Endothelial cell (in vitro differentiated cells): Measurements from ENCODE around the gene GH2. TPM values are rescaled to one million over a fixed set of nuclear protein-coding genes. Genes with fewer than 3 reads are reported as not detected.

Experiments
- DNase-seq: peaks from one replicate; pipeline ENCODE4 v3.0.0; 2021; ENCODE audit warnings: low spot score
- H3K27ac Mint-ChIP-seq: one replicate; pipeline ENCODE4 v1.8.0; 2021; ENCODE audit warnings: mixed read lengths, inconsistent platforms; ENCODE audit not compliant: unreplicated experiment
- H3K27me3 Mint-ChIP-seq: one replicate; pipeline ENCODE4 v1.8.0; 2021; ENCODE audit warnings: mild to moderate bottlenecking, moderate library complexity, mixed read lengths, inconsistent platforms; ENCODE audit not compliant: unreplicated experiment
- H3K36me3 Mint-ChIP-seq: one replicate; pipeline ENCODE4 v1.8.0; 2021; ENCODE audit warnings: mild to moderate bottlenecking, low read depth, mixed read lengths, inconsistent platforms; ENCODE audit not compliant: unreplicated experiment
- H3K4me1 Mint-ChIP-seq: one replicate; pipeline ENCODE4 v1.8.0; 2021; ENCODE audit warnings: mild to moderate bottlenecking, mixed read lengths, inconsistent platforms; ENCODE audit not compliant: unreplicated experiment
- H3K4me3 Mint-ChIP-seq: one replicate; pipeline ENCODE4 v1.8.0; 2021; ENCODE audit warnings: mild to moderate bottlenecking, mixed read lengths, inconsistent platforms; ENCODE audit not compliant: unreplicated experiment
- H3K9me3 Mint-ChIP-seq: one replicate; pipeline ENCODE4 v1.8.0; 2021; ENCODE audit warnings: mixed read lengths, inconsistent platforms; ENCODE audit not compliant: unreplicated experiment
- CTCF ChIP-seq: fragments of 200-600 bp; sonication (generic); IDR thresholded peaks from one replicate; pipeline ENCODE4 v1.5.0; 2021; ENCODE audit warnings: antibody characterized with exemption; ENCODE audit not compliant: unreplicated experiment
- total RNA-seq: library from RNA; stranded (reverse); fragmentation: NEBNext Ultra II Directional; extraction: Animal tissue kit (Norgen Biotek cat#: 25700); gene quantifications from one replicate; pipeline ENCODE4 v1.2.1, GENCODE V29; 2021; ENCODE audit not compliant: unreplicated experiment

The GH2 gene
- total RNA-seq, 1 donor from 2014 or later, result not detected

- Mint-ChIP-seq H3K4me1 (peaks cover 26% of the 10 kb centered on the region), H3K4me3 (no peak overlapping the region), H3K27ac (no peak overlapping the region), H3K27me3 (peaks cover 19% of the 10 kb centered on the region), H3K36me3 (peaks cover 56% of the 10 kb centered on the region), H3K9me3 (no peaks in the 10 kb centered on the region)
- DNase-seq, result no peak
- TF ChIP-seq CTCF, result no peak
These were observed 48.6 kb downstream of the GH2 start for GRCh38 chr17:63833026-63833740.

- no peak for DNase-seq
- no peaks in the 10 kb centered on the region for H3K9me3 Mint-ChIP-seq
- peaks cover 58% of the 10 kb centered on the region for H3K36me3 Mint-ChIP-seq
- H3K4me3 Mint-ChIP-seq, result no peak overlapping the region
- peaks cover 20% of the 10 kb centered on the region for H3K27me3 Mint-ChIP-seq
- peak; percentile 19 for TF ChIP-seq CTCF
- H3K27ac Mint-ChIP-seq, result no peak overlapping the region
- H3K4me1 Mint-ChIP-seq, result peaks cover 29% of the 10 kb centered on the region
These were observed 49.3 kb downstream of the GH2 start for GRCh38 chr17:63832455-63832854.

- Mint-ChIP-seq H3K4me1 (peaks cover 31% of the 10 kb centered on the region), H3K27me3 (peaks cover 21% of the 10 kb centered on the region), H3K4me3 (peak overlapping the region; percentile 18), H3K36me3 (peaks cover 60% of the 10 kb centered on the region), H3K9me3 (no peaks in the 10 kb centered on the region), H3K27ac (no peak overlapping the region)
- DNase-seq, result no peak
- no peak for TF ChIP-seq CTCF
These were observed 49.7 kb downstream of the GH2 start for GRCh38 chr17:63832014-63832413.

- H3K4me1 Mint-ChIP-seq, result peaks cover 36% of the 10 kb centered on the region
- peak overlapping the region; percentile 42 for H3K27ac Mint-ChIP-seq
- TF ChIP-seq CTCF, result no peak
- H3K9me3 Mint-ChIP-seq, result no peaks in the 10 kb centered on the region
- H3K4me3 Mint-ChIP-seq, result peak overlapping the region; percentile 73
- H3K27me3 Mint-ChIP-seq, result peaks cover 24% of the 10 kb centered on the region
- no peak for DNase-seq
- peaks cover 62% of the 10 kb centered on the region for H3K36me3 Mint-ChIP-seq
These were observed 50.2 kb downstream of the GH2 start for GRCh38 chr17:63831505-63831904.

- Mint-ChIP-seq H3K4me1 (peaks cover 41% of the 10 kb centered on the region), H3K27me3 (peaks cover 26% of the 10 kb centered on the region), H3K4me3 (peak overlapping the region; percentile 73), H3K9me3 (no peaks in the 10 kb centered on the region), H3K36me3 (peaks cover 67% of the 10 kb centered on the region), H3K27ac (peak overlapping the region; percentile 42)
- TF ChIP-seq CTCF, result no peak
- no peak for DNase-seq
These were observed 50.7 kb downstream of the GH2 start for GRCh38 chr17:63830904-63831491.
